A673 (cell line): ENCODE results near the gene TCL1A. TPM values are rescaled to one million over a fixed set of nuclear protein-coding genes. Genes with fewer than 3 reads are reported as not detected.
A peak's percentile ranks its signal among the peaks of the same experiment; 100 is the strongest.

Source experiments
- BruUV-seq: library from RNA; stranded (reverse); fragments of 400-500 nt; replicated peaks from 2 replicates; lab custom pipeline; 2021; lab: Mats Ljungman, UMichigan
- CTCF ChIA-PET: fragments of 300-600 bp; sonication (Branson Sonifier 250); formaldehyde crosslinking; loops from one replicate; lab custom pipeline; 2022; ENCODE audit warnings: antibody characterized with exemption; lab: Charles Lee
- POLR2A ChIA-PET: fragments of 300-600 bp; sonication (Branson Sonifier 250); formaldehyde crosslinking; loops from one replicate; lab custom pipeline; 2022; ENCODE audit warnings: antibody characterized with exemption; ENCODE audit not compliant: low non-redundant PET; lab: Charles Lee
- DNase-seq: peaks from one replicate; pipeline ENCODE4 v3.0.0-alpha.2; 2015; ENCODE audit warnings: low spot score
- H3K27ac ChIP-seq: fragments of 200-600 bp; sonication (generic); 2 replicates; pipeline ENCODE4 v1.5.1; 2016; ENCODE audit warnings: mixed run types, low read depth, mild to moderate bottlenecking, mixed read lengths, antibody characterized with exemption, low read length; ENCODE audit not compliant: poor library complexity, severe bottlenecking
- H3K27me3 ChIP-seq: fragments of 200-600 bp; sonication (generic); replicated peaks from 2 replicates; pipeline ENCODE4 v1.6.1; 2017; ENCODE audit warnings: mixed run types, low read depth, mild to moderate bottlenecking, mixed read lengths, antibody characterized with exemption, low read length; ENCODE audit not compliant: insufficient read depth, poor library complexity
- H3K36me3 ChIP-seq: fragments of 200-600 bp; sonication (generic); 2 replicates; pipeline ENCODE4 v1.6.1; 2016; ENCODE audit warnings: mixed run types, mild to moderate bottlenecking, mixed read lengths, antibody characterized with exemption, low read length; ENCODE audit not compliant: insufficient read depth, poor library complexity, severe bottlenecking
- H3K4me1 ChIP-seq: fragments of 200-600 bp; sonication (generic); 2 replicates; pipeline ENCODE4 v1.6.1; 2017; ENCODE audit warnings: mixed run types, mild to moderate bottlenecking, mixed read lengths, antibody characterized with exemption, low read length; ENCODE audit not compliant: insufficient read depth, poor library complexity, severe bottlenecking
- H3K4me3 ChIP-seq: fragments of 200-600 bp; sonication (generic); 2 replicates; pipeline ENCODE4 v1.5.1; 2016; ENCODE audit warnings: low read depth, mixed run types, mild to moderate bottlenecking, mixed read lengths, low read length; ENCODE audit not compliant: poor library complexity, severe bottlenecking
- H3K9me3 ChIP-seq: fragments of 200-600 bp; sonication (generic); 2 replicates; pipeline ENCODE4 v1.6.1; 2016; ENCODE audit warnings: mixed run types, low read depth, mild to moderate bottlenecking, mixed read lengths, antibody characterized with exemption, low read length; ENCODE audit not compliant: poor library complexity, severe bottlenecking
- EZH2 ChIP-seq: fragments of 200-600 bp; sonication (generic); IDR thresholded peaks from 2 replicates; pipeline ENCODE4 v1.6.1; 2017; ENCODE audit warnings: borderline replicate concordance, low read depth, mild to moderate bottlenecking, mixed read lengths, antibody characterized with exemption, low read length; ENCODE audit not compliant: poor library complexity, severe bottlenecking
- intact Hi-C: fragments of 100-400 bp; cut with micrococcal nuclease; formaldehyde crosslinking; loops from one replicate; pipeline ENCODE4 v1.10.0; 2022; ENCODE audit not compliant: unreplicated experiment
- total RNA-seq: library from RNA; stranded (reverse); gene quantifications from 2 replicates; pipeline ENCODE4 v1.2.3, GENCODE V29; 2021
- TF ChIP-seq, protein P1 (sequence below): fragments of 300-800, 200-600 bp; sonication (generic); conservative IDR thresholded peaks from 2 replicates; pipeline ENCODE4 v1.5.1; 2017; ENCODE audit warnings: low read depth, mild to moderate bottlenecking, antibody characterized with exemption, low read length, moderate library complexity, mixed read lengths

Gene TCL1A
- total RNA-seq, 1 experiment from 2014 or later: not detected

DNA sequence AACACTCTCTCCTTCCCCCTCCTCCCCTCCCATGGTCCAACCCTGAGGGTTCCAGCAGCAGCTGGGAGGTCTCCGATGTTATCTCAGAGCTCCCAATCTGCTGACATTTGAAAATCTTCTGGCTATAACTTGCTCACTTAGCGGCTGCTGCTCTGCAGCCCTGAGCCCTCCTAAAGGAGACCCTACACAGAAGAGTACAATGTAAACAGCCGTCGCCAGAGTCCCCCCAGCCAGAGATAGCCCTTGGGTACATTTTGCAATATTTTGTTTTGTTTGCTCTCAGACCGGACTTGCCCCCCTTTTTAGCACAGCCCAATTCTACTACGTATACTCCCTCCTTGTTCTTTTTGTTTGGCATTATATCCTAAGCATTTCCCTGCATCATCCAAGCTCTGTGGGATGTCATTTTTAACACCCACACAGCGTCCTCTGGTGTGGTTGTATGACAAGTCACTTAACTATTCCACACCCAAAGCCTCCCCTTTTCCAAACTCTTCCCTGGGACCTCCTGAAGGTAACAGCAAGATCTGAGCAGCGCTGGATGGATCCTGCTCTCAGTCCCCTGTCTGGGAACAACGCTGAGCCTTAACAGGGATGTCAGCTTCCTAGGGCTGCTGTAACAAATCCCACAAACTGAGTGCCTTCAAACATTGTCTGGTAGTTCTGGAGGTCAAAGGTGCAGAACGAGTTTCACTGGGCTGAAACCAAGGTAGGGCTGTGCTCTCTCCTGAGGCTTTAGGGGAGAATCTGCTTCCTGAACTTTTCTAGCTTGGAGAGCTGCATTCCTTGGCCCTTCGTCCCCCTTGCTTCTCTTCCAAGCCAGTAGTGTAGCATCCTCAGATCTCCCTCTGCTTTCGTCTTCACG, 53.0 kb downstream of the TCL1A start:
- H3K9me3 ChIP-seq: no peaks in the 10 kb centered on the region
- peak; percentile 38 for DNase-seq
- POLR2A ChIA-PET: no interaction called here
- no TSS peak for BruUV-seq
- no peaks in the 10 kb centered on the region for H3K27me3 ChIP-seq
- TF ChIP-seq EZH2: no peak
- TF ChIP-seq, protein P1, sequence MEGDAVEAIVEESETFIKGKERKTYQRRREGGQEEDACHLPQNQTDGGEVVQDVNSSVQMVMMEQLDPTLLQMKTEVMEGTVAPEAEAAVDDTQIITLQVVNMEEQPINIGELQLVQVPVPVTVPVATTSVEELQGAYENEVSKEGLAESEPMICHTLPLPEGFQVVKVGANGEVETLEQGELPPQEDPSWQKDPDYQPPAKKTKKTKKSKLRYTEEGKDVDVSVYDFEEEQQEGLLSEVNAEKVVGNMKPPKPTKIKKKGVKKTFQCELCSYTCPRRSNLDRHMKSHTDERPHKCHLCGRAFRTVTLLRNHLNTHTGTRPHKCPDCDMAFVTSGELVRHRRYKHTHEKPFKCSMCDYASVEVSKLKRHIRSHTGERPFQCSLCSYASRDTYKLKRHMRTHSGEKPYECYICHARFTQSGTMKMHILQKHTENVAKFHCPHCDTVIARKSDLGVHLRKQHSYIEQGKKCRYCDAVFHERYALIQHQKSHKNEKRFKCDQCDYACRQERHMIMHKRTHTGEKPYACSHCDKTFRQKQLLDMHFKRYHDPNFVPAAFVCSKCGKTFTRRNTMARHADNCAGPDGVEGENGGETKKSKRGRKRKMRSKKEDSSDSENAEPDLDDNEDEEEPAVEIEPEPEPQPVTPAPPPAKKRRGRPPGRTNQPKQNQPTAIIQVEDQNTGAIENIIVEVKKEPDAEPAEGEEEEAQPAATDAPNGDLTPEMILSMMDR: no peak
- no peak overlapping the region for H3K27ac ChIP-seq
- intact Hi-C loops: no loop called here
- CTCF ChIA-PET: no interaction called here
- H3K4me3 ChIP-seq: no peak overlapping the region
- H3K4me1 ChIP-seq: peaks cover 18% of the 10 kb centered on the region
- no peaks in the 10 kb centered on the region for H3K36me3 ChIP-seq

- peaks cover 18% of the 10 kb centered on the region for H3K4me1 ChIP-seq
- POLR2A ChIA-PET: no interaction called here
- CTCF ChIA-PET: no interaction called here
- no peak for TF ChIP-seq EZH2
- TF ChIP-seq, protein P1: no peak
- H3K4me3 ChIP-seq: no peak overlapping the region
- H3K27me3 ChIP-seq: no peaks in the 10 kb centered on the region
- intact Hi-C loops: no loop called here
- no peak for DNase-seq
- H3K9me3 ChIP-seq: no peaks in the 10 kb centered on the region
- H3K36me3 ChIP-seq: no peaks in the 10 kb centered on the region
- no peak overlapping the region for H3K27ac ChIP-seq
- BruUV-seq: no TSS peak
Measured at GRCh38 chr14:95659990-95660385, 53.9 kb downstream of the TCL1A start.

Other genes with a start within 250 kb of the TCL1A start
- gene SYNE3, start 197.5 kb downstream of the TCL1A start, total RNA-seq: 6.3 and 6.4 TPM in 2 replicates
- gene GLRX5, start 179.1 kb downstream of the TCL1A start, total RNA-seq: 63.5 and 68.8 TPM in 2 replicates
- 0.83 and 1.1 TPM in 2 replicates for gene TCL1B, start 27.7 kb downstream of the TCL1A start, total RNA-seq
- not detected in 2 replicates for gene TUNAR, start 162.7 kb upstream of the TCL1A start, total RNA-seq